Activated T-cell treated with anti-CD3 and anti-CD28 coated beads for 1 hour (primary cell): ENCODE data around the gene MAPKAPK2.
"Not testable (repeated sequence)": the region's sequence is repeated elsewhere in the genome, so short reads cannot be mapped to it uniquely, and the experiment has no call there.

Experiments used
- DNase-seq: peaks from one replicate; pipeline ENCODE4 v3.0.0-alpha.2; 2020; ENCODE audit warnings: low read depth

The MAPKAPK2 gene

DNA sequence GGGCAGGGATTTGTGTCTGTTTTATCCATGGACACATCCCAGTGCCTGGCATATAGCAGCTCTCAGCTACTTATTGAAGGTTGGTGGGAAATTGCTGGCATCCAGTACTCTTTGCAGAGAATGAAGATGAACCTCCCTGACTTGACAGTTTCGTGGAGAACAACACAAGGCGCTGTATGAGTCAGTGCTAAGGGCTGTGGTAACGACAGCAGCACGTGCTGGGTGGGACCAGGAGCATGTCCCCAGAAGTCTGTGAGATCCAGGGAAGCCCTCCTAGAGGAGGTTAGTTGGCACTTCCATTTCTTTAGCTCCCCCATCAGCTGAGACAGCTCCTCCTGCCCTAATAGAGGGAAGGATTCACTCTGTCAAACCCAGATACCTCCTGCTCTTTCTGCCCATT is 60.0 kb downstream of the MAPKAPK2 start:
- no peak for DNase-seq

DNA sequence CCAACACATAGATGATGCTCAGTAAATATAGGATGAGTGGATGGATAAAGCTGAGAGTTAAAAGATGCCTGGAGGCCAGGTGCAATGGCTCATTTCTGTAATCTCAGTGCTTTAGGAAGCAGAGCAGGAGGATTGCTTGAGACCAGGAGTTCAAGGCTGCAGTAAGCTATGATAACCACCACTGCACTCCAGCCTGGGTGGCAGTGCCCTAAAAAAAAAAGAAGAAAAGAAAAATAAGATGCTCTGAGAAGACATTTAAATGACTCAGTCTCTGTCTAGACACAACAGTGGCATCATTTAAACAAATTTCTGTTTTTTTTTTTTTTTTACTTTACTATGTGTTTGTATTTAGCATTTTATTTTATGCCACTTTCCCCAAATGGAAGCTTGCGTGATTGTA is 60.6 kb downstream of the MAPKAPK2 start:
- no peak for DNase-seq

DNA sequence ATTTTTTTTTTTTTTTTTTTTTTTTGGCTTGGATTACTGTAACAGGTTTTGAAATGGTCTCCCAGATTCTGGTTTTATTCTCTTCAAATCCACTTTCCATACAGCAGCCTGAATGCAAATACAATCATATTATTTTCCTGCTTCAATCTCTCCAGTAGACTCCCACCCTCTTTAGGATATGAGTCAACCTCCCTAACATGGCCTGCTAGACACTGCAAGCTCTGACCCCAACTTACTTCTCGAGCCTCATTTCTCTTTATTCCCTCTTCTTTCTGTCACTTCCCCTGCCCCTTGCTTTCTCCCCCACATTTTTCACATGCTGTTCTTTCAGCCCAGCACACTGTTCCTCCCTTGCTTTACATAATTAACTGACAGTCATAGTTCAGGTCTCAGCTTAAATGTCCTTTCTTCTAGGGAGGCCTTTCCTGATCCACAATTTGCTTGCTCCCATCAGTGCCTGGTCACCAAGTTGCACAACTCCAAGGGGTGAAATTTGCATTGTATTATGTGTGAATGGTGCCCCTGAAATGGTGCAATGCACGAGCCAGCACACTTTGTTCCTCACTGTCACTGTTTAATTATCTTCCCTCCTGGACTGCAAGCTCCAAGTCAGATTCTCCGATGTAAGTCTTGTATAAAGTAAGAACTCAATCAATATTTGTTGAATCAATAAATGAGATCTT is 63.8 kb downstream of the MAPKAPK2 start:
- no peak for DNase-seq

DNA sequence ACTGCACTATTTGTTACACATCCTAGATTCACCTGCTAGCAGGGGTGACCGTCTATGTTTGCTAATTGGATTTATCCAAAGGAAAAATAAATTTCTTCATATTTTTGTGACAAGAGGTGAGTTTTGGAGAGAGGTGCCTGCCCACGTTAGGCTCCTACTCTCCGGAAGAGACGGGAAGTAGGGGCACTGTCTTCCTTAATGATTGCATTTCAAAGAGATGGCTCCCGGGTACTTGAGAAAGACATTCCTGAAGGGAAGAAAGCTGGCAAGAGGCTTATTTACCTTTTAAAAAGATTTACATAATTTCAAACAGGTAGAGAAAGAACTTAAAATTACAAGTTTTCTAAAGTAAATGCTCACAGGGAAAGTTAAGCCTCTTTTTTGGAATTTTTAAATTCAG is 67.2 kb downstream of the MAPKAPK2 start:
- DNase-seq = no peak

DNA sequence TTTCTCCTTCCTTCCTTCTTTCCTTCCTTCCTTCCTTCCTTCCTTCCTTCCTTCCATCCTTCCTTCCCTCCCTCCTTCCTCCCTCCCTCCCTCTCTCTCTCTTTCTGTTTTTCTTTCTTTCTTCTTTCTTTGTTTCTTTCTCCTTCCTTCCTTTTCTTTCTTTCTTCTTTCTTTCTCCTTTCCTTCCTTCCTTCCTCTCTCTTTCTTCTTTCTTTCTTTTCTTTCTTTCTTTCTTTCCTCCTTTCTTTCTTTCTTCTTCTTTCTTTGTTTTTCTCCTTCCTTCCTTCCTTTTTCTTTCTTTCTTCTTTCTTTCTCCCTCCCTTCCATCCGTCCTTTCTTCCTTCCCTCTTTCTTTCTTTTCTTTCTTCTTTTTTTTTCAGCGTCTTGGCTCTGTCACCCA is 67.8 kb downstream of the MAPKAPK2 start:
- no peak for DNase-seq

DNA sequence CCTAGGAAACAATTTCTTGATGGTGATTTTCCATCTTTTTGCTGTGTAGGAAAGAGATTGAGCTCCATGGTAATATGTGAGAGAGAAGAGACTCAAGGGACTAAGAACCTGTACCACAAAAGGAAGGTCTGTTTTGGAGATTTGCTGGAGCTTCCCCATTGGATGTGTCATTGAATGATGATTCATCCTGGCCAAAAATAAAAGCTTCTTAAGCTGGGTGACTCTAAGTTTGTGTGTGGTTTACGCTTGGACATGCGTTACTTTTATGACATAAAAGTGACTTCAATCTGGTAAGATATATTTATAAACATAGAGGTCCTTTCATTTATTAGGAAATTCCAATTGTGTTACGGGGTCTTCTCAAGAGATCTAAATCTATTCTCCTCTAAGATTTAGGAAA is 68.4 kb downstream of the MAPKAPK2 start:
- no peak for DNase-seq

DNA sequence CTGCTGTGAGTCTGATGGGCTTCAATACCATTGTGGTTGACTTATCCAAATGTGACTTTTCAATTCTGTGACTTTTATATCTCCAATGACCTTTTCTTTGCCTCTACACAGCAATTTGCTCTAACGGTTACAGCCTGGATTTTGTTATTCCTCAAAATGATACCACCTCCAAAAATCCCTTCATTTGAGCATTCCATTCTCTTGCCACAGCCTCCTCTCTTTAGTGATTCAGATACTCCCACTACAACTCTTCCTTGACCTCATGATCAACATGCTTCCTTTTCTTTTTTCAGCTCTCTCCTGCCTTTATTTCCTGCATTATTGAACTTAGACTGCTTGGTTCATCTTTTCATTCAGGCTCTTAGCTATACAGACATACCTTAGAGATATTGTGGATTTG is 69.3 kb downstream of the MAPKAPK2 start:
- DNase-seq = no peak

DNA sequence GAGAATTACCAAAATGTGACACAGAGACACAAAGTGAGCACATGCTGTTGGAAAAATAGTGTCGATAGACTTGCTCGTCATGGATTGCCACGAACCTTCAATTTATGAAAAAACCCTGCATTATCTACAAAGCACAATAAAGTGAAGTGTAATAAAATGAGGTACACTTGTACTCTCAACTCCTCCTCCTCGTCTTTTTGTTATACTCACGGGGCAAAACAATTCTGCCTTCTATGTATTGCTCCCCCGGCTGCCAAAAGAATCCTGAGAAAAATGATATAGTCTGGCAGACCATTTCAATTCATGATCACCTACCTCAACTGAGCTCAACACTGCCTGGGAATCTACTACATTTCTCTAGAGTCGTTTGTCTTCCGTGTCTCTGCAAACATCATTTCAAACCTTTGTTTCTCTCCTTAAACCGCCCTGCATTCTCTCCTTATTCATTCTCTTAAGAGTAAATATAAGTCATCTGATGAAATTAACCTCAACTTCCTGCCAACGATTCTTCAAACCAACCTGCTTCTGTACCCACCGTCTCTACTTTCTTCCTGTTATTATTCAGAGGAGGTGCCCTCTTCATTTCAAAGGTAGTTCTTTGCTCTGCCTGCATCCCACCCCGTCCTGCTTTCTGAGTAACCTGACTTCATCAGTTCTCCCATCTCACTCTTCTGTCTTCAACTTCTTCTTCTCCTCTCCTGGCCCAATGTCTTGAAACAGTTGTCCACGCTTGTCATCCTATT is 73.0 kb downstream of the MAPKAPK2 start:
- DNase-seq = no peak

DNA sequence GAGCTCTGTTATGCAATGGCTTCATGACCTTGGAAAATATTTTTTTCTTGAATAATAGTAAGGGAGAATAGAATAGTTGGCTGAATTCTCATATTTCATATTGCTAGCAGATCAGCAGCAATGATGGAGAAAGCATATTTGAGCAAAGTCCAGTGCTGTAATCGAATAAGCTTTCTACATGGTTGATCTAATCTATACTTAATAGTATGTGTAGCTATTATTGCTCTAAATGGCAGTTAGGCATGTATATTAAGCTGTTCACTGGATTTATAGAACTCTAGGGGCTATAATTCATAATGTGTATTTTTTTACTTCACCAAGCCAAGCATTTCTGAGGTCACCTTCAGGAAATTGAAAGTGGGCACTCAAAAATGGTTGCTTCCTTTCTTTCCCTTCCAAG is 75.9 kb downstream of the MAPKAPK2 start:
- no peak for DNase-seq

DNA sequence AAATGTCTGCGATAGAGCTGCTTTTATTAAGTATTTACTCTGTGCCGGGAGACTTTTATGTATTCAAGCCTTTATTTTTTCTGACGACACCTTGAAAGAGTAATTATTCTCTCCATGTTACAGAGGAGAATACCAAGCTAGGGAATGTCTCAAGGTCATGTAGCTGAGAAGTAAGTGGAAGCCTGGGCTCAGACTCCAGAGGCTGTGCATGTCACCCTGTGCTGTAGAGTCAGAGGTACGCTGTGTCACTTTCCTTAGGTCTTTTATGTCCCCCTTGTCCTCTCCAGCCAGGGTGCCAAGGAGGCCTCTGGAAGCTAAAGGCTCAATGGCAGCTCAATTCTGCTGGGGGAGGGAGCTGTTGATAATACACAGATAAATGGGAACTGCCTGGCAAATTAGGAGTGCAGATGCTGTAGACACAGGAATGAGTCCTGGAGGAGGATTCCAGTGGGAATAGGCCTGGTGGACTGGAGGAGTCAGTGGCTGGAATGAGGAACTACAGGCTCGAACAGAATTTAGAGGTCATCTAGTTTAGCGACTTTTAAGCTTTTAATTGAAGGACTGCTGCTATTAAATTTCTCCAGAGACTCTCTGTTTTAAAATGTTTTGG is 76.6 kb downstream of the MAPKAPK2 start:
- DNase-seq = no peak

DNA sequence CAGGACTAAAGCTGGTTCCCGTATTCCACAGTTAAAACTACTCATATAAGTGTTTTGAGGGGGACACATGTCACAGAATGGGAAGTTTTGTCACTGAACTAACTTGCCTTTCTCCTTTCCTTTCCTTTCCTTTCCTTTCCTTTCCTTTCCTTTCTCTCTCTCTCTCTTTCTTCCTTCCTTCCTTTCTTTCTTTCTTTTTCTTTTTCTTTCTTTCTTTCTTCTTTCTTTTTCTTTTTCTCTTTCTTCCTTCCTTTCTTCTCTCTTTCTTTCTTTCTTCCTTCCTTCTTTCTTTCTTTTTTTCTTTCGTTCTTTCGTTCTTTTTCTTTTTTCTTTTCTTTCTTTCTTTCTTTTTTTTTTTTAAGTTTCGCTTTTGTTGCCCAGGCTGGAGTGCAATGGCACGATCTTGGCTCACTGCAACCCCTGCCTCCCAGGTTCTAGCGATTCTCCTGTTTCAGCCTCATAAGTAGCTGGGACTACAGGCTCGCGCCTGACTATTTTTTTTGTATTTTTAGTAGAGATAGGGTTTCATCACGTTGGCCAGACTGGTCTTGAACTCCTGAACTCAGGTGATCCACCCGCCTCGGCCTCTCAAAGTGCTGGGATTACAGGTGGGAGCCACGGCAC is 78.1 kb downstream of the MAPKAPK2 start:
- DNase-seq = not testable (repeated sequence)

DNA sequence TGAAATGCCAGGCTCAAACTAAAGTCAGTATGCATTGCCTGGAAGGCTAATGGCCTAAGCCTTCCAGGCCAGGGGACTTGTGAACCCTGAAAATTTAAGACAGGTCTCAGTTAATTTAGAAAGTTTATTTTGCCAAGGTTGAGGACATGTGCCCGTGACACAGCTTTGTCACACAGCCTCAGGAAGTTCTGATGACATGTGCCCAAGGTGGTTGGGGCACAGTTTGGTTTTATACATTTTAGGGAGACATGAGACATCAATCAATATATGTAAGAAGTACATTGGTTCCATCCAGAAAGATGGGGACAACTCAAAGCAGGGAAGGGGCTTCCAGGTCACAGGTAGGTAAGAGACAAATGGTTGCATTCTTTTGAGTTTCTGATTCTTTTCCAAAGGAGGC is 81.1 kb downstream of the MAPKAPK2 start:
- DNase-seq = not testable (repeated sequence)

DNA sequence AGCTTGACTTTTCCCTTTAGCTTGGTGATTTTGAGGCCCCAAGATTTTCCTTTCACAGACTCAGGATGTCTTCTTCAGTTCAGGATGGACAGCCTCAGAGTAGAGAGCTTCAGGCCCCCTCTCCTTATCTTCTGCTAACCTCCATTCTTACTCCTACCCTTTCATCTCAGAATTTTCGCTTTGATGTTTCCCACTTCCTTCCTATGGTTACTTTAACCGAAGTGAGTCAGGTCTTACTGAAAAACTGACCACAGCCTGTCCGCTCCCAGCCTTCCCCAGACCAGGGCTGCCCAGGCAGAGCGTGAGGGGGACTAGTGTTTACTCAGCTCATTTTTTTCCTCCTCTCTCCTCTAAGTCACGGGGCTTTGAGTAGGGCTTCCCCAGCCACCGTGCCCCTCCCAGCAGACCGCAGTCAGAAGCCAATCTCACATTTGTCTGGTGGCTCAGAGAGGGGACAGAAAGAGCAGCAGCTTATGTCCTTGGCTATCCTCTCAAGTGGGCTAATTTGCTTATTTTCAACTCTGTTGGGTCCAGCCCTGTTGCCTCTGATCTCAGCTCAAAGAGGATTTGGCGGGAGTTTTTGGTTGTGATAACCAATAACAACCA is 81.6 kb downstream of the MAPKAPK2 start:
- peak; percentile 50 for DNase-seq

DNA sequence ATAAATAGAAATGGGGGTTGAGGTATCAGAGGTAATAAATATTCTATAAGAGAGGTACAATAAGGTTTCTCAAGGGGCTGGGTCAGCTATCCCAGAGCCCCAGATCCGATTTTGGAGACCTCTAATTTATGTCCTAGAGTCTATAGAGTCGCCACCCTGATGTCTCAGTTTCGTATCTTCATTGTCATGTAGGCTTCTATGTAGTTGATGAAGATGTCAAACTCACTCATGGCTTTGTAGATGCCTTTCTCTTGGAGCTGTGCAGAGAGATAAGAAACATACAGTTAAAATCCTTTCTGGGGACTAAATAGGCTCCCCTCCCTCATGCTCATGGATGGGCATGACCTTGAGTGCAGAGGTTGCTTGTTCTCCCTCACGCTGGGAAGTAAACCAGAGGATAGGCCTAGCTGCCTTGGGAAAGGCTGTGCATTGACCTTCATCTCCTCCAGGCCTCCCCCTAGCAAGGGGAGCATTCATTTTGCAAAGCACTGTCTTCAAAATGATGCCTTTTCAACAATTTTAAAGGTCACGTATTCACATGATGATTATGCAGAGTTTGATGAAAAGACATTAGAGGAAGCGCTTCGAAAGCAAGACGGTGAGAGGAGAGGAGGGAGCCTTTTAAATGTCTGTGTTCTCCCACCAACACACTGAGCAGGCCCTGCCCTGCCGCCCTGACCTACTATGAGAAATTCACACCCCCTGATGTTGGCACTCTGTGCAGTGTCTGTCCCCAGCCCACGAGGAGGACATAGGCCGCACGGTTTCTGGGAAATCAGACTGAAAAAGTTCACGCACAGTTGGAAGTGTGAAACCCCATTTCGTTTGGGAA is 84.0 kb downstream of the MAPKAPK2 start:
- no peak for DNase-seq

DNA sequence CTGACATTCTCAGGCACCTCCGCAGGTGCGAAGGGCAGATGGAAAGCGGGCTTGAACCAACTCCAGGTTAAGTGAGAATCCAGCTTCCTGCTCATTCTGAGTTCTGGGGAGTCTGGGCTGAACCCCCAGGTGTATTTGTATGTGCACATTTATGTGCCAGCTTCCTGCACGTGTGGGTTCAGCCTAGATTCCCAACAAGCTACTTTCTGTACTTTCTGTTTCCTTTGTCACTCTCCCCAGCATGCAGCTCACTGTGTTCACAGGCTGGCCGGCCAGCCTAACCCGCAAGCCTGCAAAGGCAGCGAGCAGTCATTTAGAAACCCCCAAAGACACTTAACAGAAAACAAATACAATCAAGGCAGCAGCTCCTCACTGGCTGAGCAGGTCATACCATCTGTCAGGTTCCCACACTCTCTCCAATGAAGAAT is 84.6 kb downstream of the MAPKAPK2 start:
- DNase-seq = peak; percentile 16

DNA sequence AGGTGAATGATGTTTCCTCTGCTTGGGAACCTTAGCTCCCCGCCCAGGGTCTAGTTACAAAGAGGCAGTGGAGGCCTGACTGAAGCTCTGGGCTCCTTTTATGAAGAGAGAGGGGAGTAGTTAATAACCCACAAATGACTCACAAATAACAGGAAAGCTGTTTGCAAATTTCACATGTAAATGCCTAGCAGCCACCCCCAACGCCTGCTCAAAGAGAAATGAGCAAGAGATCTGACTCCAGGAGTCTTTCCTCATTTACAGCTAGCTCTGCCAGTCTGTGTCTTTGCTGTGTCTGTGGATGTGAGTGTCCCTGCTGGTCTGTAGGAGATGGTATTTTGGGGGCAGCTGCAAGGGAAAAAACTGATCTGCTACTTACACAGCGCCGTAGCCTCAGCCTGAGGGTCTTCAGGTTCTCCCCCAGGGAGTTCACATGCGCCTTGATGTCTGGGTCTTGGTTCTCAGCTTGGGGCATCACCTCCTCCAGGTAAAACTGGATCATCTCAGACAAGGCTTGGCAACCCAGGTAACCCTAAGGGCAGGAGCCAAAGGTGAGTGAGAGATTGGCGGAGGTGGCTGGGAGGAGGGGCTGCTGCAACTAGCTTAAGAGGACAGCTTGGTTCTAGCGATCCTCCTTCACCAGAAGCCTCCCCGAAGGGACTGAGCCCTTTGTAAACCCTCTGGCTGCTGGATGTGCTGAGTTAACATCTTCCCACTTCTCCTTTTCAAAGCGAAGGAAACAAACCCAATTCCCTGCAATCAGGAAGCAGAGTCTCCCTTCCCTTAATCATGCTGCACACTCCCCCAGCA is 86.0 kb downstream of the MAPKAPK2 start, which contains the start of gene IL19:
Gene IL19 (plus strand): TSS at position 243 of the 807 bp plus-strand sequence. CDS start 65,890 bp downstream, outside the sequence.
- no peak for DNase-seq

DNA sequence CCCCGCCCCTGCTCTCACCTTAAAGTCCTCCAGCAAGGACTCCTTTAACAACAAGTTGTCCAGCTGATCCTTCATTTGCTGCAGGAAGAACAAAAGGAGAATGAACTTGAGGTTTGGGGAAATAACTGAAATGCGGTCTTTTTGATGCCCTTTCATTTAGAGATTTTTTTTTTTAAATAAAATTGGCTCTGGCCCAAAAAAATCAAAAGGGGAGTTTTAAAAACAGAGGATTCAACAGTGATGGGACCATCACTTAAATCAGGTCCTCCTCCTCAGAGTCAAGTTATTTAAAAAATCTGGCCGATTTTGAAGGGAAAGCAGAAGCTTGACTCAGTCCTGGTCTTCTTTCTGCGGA is 86.6 kb downstream of the MAPKAPK2 start:
- no peak for DNase-seq

DNA sequence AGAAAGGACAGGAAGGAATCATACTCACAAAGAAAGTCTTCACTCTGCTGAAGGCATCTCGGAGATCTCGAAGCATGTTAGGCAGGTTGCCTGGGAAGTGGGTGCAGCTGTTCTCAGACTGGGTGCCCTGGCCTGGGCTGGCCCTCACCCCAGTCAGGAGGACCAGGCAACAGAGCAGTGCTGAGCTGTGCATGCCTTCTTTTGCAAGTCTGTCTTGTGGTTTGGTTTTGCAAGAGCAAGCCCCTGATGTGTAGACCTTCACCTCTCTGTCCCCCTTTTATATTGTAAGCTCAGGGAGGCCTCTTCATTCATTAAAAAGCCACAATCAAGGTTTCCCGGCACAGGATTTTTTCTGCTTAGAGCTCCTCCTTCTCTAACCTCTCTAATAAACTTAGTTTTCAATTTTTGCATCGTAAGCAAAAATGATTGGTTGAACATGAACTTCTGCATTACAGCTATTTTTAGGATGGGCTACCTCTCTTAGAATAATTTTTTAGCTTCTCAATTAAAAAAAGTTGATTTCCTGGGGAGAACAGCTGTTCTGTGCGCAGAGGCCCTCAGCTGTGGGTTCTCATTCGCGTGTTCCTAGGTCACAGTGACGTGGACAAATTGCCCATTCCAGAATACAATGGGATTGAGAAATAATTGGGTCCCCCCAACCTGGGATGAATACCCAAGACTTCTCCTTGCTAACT is 87.7 kb downstream of the MAPKAPK2 start, which contains the start of gene IL10:
Gene IL10 (minus strand): TSS at position 252 of the 695 bp plus-strand sequence. CDS start 59 bp downstream, at position 193.
- DNase-seq = no peak

DNA sequence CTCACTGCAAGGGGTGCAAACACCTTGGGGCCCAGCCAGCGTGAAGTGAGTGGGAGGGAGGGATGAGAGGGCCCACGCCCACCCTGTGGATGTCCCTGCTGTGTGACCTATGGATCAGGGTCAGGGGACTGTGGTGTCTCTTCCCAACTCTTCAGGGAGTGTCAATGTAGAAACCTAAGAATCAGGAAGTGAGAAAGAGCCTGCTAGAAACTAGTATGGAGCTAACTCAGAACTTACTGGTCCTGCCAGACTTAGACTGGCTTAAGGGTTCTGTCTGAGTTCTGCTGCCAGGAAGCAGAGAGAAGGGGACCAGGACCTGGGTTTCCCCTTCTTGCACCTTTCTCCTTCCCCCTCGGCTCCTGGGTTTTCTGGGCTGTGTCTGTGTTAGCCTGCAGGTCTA is 89.4 kb downstream of the MAPKAPK2 start:
- DNase-seq = no peak

DNA sequence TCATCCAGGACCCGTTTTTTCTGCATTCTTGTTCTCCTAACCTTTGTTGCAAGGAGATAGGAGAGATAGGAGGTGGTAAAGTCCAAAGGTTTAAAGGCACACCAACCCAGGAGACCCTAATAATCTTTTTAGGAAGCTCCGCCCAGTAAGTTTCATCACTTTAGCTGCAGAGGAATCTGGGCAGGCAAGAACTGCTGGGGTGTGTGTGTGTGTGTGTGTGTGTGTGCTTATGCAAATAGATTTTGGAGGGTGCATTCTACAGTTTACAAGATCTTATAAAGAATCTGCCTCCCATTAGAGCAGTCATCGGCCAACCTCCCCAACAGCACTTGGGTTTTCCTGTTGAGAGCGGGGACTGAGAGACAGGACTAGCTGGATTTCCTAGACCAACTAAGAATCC is 91.5 kb downstream of the MAPKAPK2 start:
- no peak for DNase-seq
